GM12864 (cell line): Measurements from ENCODE around the gene POMGNT1.

ENCODE experiments used
- DNase-seq: peaks from one replicate; pipeline ENCODE4 v3.0.0-alpha.2; 2011; ENCODE audit warnings: low read depth
- H3K4me3 ChIP-seq: 2 replicates; pipeline ENCODE4 v1.5.1; 2011; ENCODE audit warnings: mild to moderate bottlenecking, low read depth, low read length, control low read depth
- CTCF ChIP-seq: IDR thresholded peaks from 2 replicates; pipeline ENCODE4 v1.5.1; 2011; ENCODE audit warnings: low read depth, mild to moderate bottlenecking, moderate library complexity, low read length, control low read depth, inconsistent platforms; ENCODE audit errors: missing control alignments

POMGNT1 gene

GRCh38 chr1:46186076-46186475 is 12.2 kb downstream of the POMGNT1 start:
- no peak overlapping the region for H3K4me3 ChIP-seq
- no peak for TF ChIP-seq CTCF
- no peak for DNase-seq

GRCh38 chr1:46184920-46185658 is 13.1 kb downstream of the POMGNT1 start:
- DNase-seq, result no peak
- no peak for TF ChIP-seq CTCF
- H3K4me3 ChIP-seq, result no peak overlapping the region

GRCh38 chr1:46183926-46184557 is 14.2 kb downstream of the POMGNT1 start:
- H3K4me3 ChIP-seq, result no peak overlapping the region
- TF ChIP-seq CTCF, result no peak
- DNase-seq, result no peak

GRCh38 chr1:46183079-46183847 is 15.0 kb downstream of the POMGNT1 start:
- H3K4me3 ChIP-seq, result no peak overlapping the region
- TF ChIP-seq CTCF, result no peak
- DNase-seq, result no peak

GRCh38 chr1:46181343-46182260 is 16.6 kb downstream of the POMGNT1 start:
- no peak overlapping the region for H3K4me3 ChIP-seq
- DNase-seq, result no peak
- TF ChIP-seq CTCF, result no peak

- DNase-seq, result no peak
- H3K4me3 ChIP-seq, result no peak overlapping the region
- TF ChIP-seq CTCF, result peak; percentile 31
Measured at GRCh38 chr1:46180082-46180616, 18.1 kb downstream of the POMGNT1 start.
